Activated B cell treated with CpG ODN at 0.5 μM for 24 hours (primary cell): ENCODE measurements around the gene PARN. TPM values are rescaled to one million over a fixed set of nuclear protein-coding genes. Genes with fewer than 3 reads are reported as not detected.
"Not testable (repeated sequence)": the region's sequence is repeated elsewhere in the genome, so short reads cannot be mapped to it uniquely, and the experiment has no call there.

Experiments used
- ATAC-seq: fragments of 200-7000 bp; cut with Tn5 transposase; one replicate; pipeline ENCODE4 v1.10.0; 2021; ENCODE audit warnings: low read depth, mild to moderate bottlenecking, moderate library complexity
- CTCF ChIA-PET: fragments of 350-600 bp; sonication (Branson Sonifier 250); formaldehyde crosslinking; loops from one replicate; lab custom pipeline; 2021; ENCODE audit warnings: antibody characterized with exemption; lab: Charles Lee
- POLR2A ChIA-PET: fragments of 350-600 bp; sonication (Branson Sonifier 250); formaldehyde crosslinking; loops from one replicate; lab custom pipeline; 2021; ENCODE audit warnings: antibody characterized with exemption; lab: Charles Lee
- DNase-seq: peaks from one replicate; pipeline ENCODE4 v3.0.0; 2022
- H3K27ac Mint-ChIP-seq: one replicate; pipeline ENCODE4 v1.8.0; 2020; ENCODE audit warnings: mixed read lengths
- H3K27me3 Mint-ChIP-seq: one replicate; pipeline ENCODE4 v1.8.0; 2021; ENCODE audit warnings: mixed read lengths
- H3K36me3 Mint-ChIP-seq: one replicate; pipeline ENCODE4 v1.8.0; 2021; ENCODE audit warnings: low read depth, mixed read lengths
- H3K4me1 Mint-ChIP-seq: one replicate; pipeline ENCODE4 v1.8.0; 2021; ENCODE audit warnings: mixed read lengths
- H3K4me3 Mint-ChIP-seq: one replicate; pipeline ENCODE4 v1.8.0; 2020; ENCODE audit warnings: mild to moderate bottlenecking, mixed read lengths
- H3K9me3 Mint-ChIP-seq: one replicate; pipeline ENCODE4 v1.8.0; 2020; ENCODE audit warnings: mixed read lengths
- CTCF ChIP-seq: fragments of 200-600 bp; IDR thresholded peaks from one replicate; pipeline ENCODE4 v1.8.0; 2022; ENCODE audit warnings: antibody characterized with exemption, mild to moderate bottlenecking
- intact Hi-C: fragments of 100-400 bp; cut with micrococcal nuclease; formaldehyde crosslinking; loops from one replicate; pipeline ENCODE4 v1.15.1; 2024
- total RNA-seq: library from RNA; stranded (reverse); gene quantifications from 2 replicates; pipeline ENCODE4 v1.2.3, GENCODE V29; 2022

PARN gene
- total RNA-seq, 1 donor from 2014 or later, result 47.3 TPM

GRCh38 chr16:14438256-14438655 lies 191.8 kb downstream of the PARN start:
- ChIA-PET CTCF (no interaction called here), POLR2A (no interaction called here)
- intact Hi-C loops, result no loop called here
- H3K27me3 Mint-ChIP-seq, result no peaks in the 10 kb centered on the region
- peaks cover 55% of the 10 kb centered on the region for H3K36me3 Mint-ChIP-seq
- H3K27ac Mint-ChIP-seq, result no peak overlapping the region
- DNase-seq (no peak), ATAC-seq (no peak)
- H3K4me3 Mint-ChIP-seq, result no peak overlapping the region
- no peaks in the 10 kb centered on the region for H3K9me3 Mint-ChIP-seq
- no peaks in the 10 kb centered on the region for H3K4me1 Mint-ChIP-seq
- TF ChIP-seq CTCF, result no peak

- Mint-ChIP-seq H3K4me3 (no peak overlapping the region), H3K4me1 (no peaks in the 10 kb centered on the region), H3K36me3 (peaks cover 55% of the 10 kb centered on the region), H3K9me3 (peaks cover 1% of the 10 kb centered on the region), H3K27me3 (no peaks in the 10 kb centered on the region), H3K27ac (no peak overlapping the region)
- ATAC-seq, result no peak
- ChIA-PET CTCF (no interaction called here), POLR2A (no interaction called here)
- intact Hi-C loops, result no loop called here
- no peak for DNase-seq
- TF ChIP-seq CTCF, result no peak
Observed at GRCh38 chr16:14437426-14437825, 192.6 kb downstream of the PARN start.

- no peak overlapping the region for H3K27ac Mint-ChIP-seq
- intact Hi-C loops, result no loop called here
- H3K27me3 Mint-ChIP-seq, result no peaks in the 10 kb centered on the region
Observed at GRCh38 chr16:14436401-14436955, 193.6 kb downstream of the PARN start.

GRCh38 chr16:14434860-14435259 lies 195.2 kb downstream of the PARN start:
- Mint-ChIP-seq H3K4me3 (no peak overlapping the region), H3K4me1 (no peaks in the 10 kb centered on the region), H3K9me3 (peaks cover 6% of the 10 kb centered on the region), H3K27ac (no peak overlapping the region), H3K36me3 (peaks cover 57% of the 10 kb centered on the region), H3K27me3 (no peaks in the 10 kb centered on the region)
- intact Hi-C loops, result no loop called here
- TF ChIP-seq CTCF, result no peak
- no peak for DNase-seq
- ATAC-seq, result no peak
- ChIA-PET POLR2A (no interaction called here), CTCF (no interaction called here)

More at GRCh38 chr16:14436401-14436955, 193.6 kb downstream of the PARN start:
- DNase-seq, result no peak
- no peak overlapping the region for H3K4me3 Mint-ChIP-seq
- CTCF ChIA-PET, result no interaction called here
- ATAC-seq, result no peak
- H3K4me1 Mint-ChIP-seq, result no peaks in the 10 kb centered on the region
- POLR2A ChIA-PET, result no interaction called here
- H3K9me3 Mint-ChIP-seq, result peaks cover 6% of the 10 kb centered on the region
- peaks cover 59% of the 10 kb centered on the region for H3K36me3 Mint-ChIP-seq
- no peak for TF ChIP-seq CTCF

GRCh38 chr16:14428971-14429637 lies 201.0 kb downstream of the PARN start:
- H3K27me3 Mint-ChIP-seq, H3K9me3 Mint-ChIP-seq, CTCF ChIA-PET, intact Hi-C loops, ATAC-seq, H3K4me3 Mint-ChIP-seq, DNase-seq, POLR2A ChIA-PET, H3K4me1 Mint-ChIP-seq: not testable (repeated sequence)
- Mint-ChIP-seq H3K36me3 (peaks cover 24% of the 10 kb centered on the region), H3K27ac (peak overlapping the region; percentile 56)
